Parathyroid adenoma (tissue), 2 donors: ENCODE data around the gene DPF1.

ENCODE experiments used
- H2AFZ ChIP-seq: fragments of 300-600 bp; sonication (generic); one replicate; pipeline ENCODE4 v1.7.0; 2017; ENCODE audit warnings: antibody characterized with exemption, mild to moderate bottlenecking
- H3K27ac ChIP-seq: fragments of 300-600 bp; sonication (generic); one replicate; pipeline ENCODE4 v1.7.0; 2017
- H3K27me3 ChIP-seq: fragments of 300-600 bp; sonication (generic); one replicate; pipeline ENCODE4 v1.7.0; 2017; ENCODE audit warnings: low read length; ENCODE audit not compliant: control insufficient read depth, insufficient read depth
- H3K36me3 ChIP-seq: fragments of 300-600 bp; sonication (generic); one replicate; pipeline ENCODE4 v1.7.0; 2017; ENCODE audit warnings: low read length; ENCODE audit not compliant: control insufficient read depth, insufficient read depth
- H3K4me1 ChIP-seq: fragments of 300-600 bp; sonication (generic); one replicate; pipeline ENCODE4 v1.7.0; 2017; ENCODE audit warnings: control low read depth
- H3K4me2 ChIP-seq: fragments of 300-600 bp; sonication (generic); one replicate; pipeline ENCODE4 v1.7.0; 2017; ENCODE audit warnings: low read length
- H3K4me3 ChIP-seq: fragments of 300-600 bp; sonication (generic); one replicate; pipeline ENCODE4 v1.7.0; 2017; ENCODE audit warnings: low read depth, low read length
- H3K79me2 ChIP-seq: fragments of 300-600 bp; sonication (generic); one replicate; pipeline ENCODE4 v1.7.0; 2017; ENCODE audit warnings: control low read depth
- H3K9ac ChIP-seq: fragments of 300-600 bp; sonication (generic); one replicate; pipeline ENCODE4 v1.7.0; 2017; ENCODE audit warnings: mild to moderate bottlenecking
- H3K9me3 ChIP-seq: fragments of 300-600 bp; sonication (generic); one replicate; pipeline ENCODE4 v1.7.0; 2017; ENCODE audit warnings: low read length; ENCODE audit not compliant: control insufficient read depth
- TF ChIP-seq, protein P1 (sequence below): fragments of 300-600 bp; sonication (generic); IDR thresholded peaks from one replicate; pipeline ENCODE4 v1.7.0; 2017; ENCODE audit warnings: antibody characterized with exemption, mild to moderate bottlenecking
- donor health status: primary hyperparathyroidism.

Gene DPF1

DNA sequence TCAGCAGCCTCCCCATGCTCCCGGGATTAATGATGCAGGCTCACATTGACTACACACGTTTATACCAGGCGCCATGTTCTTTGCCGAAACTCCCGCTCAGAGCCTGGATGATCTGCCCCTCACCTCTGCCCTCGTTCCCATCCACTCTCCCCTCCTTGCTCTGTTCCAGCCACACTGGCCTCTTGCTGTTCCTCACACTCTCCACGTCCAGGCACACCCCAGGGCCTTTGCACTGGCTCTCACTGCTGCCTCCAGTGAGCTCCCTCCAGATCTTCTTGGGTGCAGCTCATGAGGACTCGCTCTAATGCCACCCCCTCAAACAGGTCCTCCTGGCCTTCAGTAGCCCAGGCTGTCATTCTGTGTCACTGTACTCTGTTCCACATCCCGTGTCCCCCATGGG is 39.2 kb downstream of the DPF1 start:
- Histone ChIP-seq H2AFZ (no peak overlapping the region), H3K9ac (no peak overlapping the region), H3K4me1 (no peaks in the 10 kb centered on the region), H3K4me3 (no peak overlapping the region), H3K4me2 (no peak overlapping the region), H3K9me3 (no peaks in the 10 kb centered on the region), H3K79me2 (no peaks in the 10 kb centered on the region), H3K27me3 (no peaks in the 10 kb centered on the region), H3K27ac (no peak overlapping the region), H3K36me3 (no peaks in the 10 kb centered on the region)
- TF ChIP-seq, protein P1, sequence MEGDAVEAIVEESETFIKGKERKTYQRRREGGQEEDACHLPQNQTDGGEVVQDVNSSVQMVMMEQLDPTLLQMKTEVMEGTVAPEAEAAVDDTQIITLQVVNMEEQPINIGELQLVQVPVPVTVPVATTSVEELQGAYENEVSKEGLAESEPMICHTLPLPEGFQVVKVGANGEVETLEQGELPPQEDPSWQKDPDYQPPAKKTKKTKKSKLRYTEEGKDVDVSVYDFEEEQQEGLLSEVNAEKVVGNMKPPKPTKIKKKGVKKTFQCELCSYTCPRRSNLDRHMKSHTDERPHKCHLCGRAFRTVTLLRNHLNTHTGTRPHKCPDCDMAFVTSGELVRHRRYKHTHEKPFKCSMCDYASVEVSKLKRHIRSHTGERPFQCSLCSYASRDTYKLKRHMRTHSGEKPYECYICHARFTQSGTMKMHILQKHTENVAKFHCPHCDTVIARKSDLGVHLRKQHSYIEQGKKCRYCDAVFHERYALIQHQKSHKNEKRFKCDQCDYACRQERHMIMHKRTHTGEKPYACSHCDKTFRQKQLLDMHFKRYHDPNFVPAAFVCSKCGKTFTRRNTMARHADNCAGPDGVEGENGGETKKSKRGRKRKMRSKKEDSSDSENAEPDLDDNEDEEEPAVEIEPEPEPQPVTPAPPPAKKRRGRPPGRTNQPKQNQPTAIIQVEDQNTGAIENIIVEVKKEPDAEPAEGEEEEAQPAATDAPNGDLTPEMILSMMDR, result no peak

DNA sequence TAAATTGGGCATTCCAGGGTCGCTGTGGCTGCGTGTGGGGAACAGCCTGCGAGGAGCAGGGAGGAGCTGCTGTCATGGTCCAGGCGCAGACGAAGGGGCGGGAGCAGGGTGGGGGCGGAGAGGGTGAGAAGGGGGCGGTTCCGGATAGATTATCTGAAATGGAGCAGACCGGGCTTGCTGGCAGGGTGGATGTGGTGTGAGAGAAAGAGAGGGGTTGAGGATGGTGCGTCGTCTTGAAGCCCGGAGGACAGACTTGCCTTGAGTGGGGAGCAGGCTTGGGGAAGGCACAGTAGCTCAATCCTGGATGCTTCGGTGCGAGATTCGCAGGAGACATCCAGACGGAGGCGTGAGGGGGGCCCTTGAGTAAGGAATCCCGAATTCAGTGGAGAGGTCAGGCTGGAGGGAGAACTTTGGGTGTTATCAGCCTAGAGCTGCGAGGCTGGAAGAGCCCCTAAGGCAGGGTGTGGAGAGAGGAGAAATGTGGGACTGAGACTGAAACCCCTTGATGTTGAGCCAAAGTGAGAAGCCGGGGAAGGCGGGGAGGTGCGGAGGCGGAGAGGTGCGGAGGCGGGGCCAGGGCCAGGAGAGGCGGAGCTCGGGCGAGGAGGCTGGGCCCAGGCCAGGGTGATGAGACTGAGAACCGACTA is 40.6 kb downstream of the DPF1 start:
- no peaks in the 10 kb centered on the region for H3K9me3 ChIP-seq
- no peaks in the 10 kb centered on the region for H3K36me3 ChIP-seq
- no peak overlapping the region for H3K4me2 ChIP-seq
- no peaks in the 10 kb centered on the region for H3K4me1 ChIP-seq
- H3K4me3 ChIP-seq, result no peak overlapping the region
- TF ChIP-seq, protein P1, result no peak
- no peak overlapping the region for H2AFZ ChIP-seq
- no peak overlapping the region for H3K27ac ChIP-seq
- H3K9ac ChIP-seq, result no peak overlapping the region
- H3K27me3 ChIP-seq, result no peaks in the 10 kb centered on the region
- no peaks in the 10 kb centered on the region for H3K79me2 ChIP-seq

DNA sequence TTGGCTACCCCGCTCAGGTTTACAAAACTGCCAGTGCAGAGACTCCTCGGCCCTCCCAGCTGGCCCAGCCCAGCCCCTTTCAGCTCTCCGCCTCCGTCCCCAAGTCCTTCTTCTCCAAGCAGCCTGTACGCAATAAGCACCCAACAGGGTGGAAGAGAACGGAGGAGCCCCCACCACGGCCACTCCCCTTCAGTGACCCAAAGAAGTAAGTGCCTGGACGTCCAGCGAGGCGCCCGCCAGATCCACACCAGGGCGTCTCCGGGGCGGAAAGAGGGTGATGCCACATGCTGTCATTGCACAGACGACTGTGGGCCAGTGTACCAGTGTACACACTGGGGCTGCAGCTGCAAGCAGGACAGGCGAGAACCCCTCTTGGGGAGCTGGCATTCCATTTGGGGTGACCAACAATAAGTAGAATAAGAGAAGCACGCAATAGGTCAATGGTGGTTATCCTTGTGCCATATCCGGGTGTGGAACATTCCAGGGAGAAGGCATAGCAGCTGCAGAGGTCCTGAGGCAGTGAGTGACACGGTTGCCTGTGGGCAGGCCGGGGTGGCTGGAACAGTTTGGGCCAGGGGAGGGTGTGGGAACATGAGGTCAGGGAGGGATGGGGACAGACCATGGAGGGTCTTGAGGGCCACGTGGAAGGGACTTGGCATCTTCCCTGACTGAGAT is 41.3 kb downstream of the DPF1 start:
- Histone ChIP-seq H3K27me3 (no peaks in the 10 kb centered on the region), H3K9ac (no peak overlapping the region), H3K79me2 (no peaks in the 10 kb centered on the region), H3K4me3 (no peak overlapping the region), H3K36me3 (no peaks in the 10 kb centered on the region), H2AFZ (no peak overlapping the region), H3K4me1 (no peaks in the 10 kb centered on the region), H3K4me2 (no peak overlapping the region), H3K27ac (no peak overlapping the region), H3K9me3 (no peaks in the 10 kb centered on the region)
- TF ChIP-seq, protein P1, result no peak

DNA sequence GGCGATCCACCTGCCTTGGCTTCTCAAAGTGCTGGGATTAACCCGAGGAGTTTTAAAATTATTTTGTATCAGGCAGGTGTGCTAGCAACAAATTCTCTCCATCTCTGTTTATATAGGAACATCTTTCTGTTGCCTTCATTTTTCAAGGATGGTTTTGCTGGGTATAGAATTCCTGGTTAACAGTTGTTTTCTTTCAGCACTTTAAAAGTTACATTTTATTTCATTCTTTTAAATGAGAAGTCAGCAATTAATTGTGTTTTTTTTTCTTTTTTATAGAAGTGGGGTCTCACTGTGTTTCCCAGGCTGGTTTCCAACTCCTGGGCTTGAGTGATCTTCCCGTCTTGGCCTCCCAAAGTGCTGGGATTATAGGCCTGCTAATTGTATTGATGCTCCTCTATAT is 44.0 kb downstream of the DPF1 start:
- Histone ChIP-seq H3K4me1 (no peaks in the 10 kb centered on the region), H3K9ac (no peak overlapping the region), H3K79me2 (no peaks in the 10 kb centered on the region), H3K9me3 (no peaks in the 10 kb centered on the region), H3K36me3 (no peaks in the 10 kb centered on the region), H3K4me3 (no peak overlapping the region), H2AFZ (no peak overlapping the region), H3K27me3 (no peaks in the 10 kb centered on the region), H3K4me2 (no peak overlapping the region), H3K27ac (no peak overlapping the region)
- TF ChIP-seq, protein P1, result no peak

DNA sequence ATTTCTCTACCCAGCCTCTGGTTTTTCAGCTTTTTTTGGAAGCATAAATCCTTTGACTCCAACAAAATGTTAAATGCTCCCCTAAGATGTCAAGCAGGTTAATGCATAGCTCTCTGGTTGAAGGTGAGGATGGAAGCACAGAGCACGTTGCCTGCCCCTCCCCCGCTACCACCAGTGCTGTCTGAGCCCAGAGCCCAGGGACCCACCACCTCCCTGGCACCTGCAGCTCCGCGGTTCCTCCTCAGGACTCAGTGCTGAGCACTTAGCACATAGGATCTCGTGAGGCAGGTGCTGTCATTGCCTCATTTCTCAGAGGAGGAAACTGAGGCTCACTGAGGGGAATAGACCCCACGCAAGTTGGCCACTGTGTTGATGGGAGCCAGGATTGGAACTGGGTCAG is 48.6 kb downstream of the DPF1 start:
- no peak overlapping the region for H3K9ac ChIP-seq
- H3K27me3 ChIP-seq, result no peaks in the 10 kb centered on the region
- no peaks in the 10 kb centered on the region for H3K9me3 ChIP-seq
- no peak overlapping the region for H3K4me2 ChIP-seq
- no peaks in the 10 kb centered on the region for H3K79me2 ChIP-seq
- H3K27ac ChIP-seq, result no peak overlapping the region
- no peaks in the 10 kb centered on the region for H3K4me1 ChIP-seq
- no peak overlapping the region for H3K4me3 ChIP-seq
- no peaks in the 10 kb centered on the region for H3K36me3 ChIP-seq
- no peak overlapping the region for H2AFZ ChIP-seq
- TF ChIP-seq, protein P1, result no peak
